Inferior parietal cortex (tissue), 1 donor: ENCODE measurements around the gene ERBB3.

Experiments
- DNase-seq: peaks from one replicate; pipeline ENCODE4 v3.0.0-alpha.2; 2016; ENCODE audit errors: extremely low spot score

ERBB3 gene

GRCh38 chr12:56078931-56079722, 838 bp upstream of the ERBB3 start:
- peak; percentile 66 for DNase-seq

DNA sequence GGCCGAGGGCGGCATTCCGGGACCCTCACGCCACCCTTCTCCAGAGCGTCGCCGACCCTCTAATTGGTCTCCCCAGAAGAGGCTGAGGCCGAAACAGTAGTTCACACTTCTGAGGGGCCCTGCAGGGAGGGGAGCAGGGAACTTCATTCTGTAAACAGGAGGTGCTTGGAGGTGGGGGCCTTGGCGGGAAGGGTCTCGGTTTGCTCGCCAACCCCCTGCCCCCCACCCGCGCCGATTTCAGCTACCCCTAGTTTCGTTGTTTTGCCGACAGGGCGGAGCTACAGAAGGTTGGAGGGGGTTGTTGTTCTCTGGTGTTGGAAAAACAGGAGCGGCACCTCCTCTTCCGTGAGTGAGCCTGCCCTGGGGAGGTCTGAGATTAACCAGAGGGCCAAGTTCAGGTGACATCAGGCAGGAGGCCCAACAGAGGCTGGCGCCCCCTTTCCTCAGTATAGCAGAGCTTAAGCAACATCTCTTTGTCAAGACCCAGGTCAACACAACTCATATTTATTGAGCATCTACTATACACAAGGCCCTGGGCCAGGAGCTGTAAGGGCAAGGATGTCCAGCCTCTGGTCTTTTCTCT, 682 bp downstream of the ERBB3 start:
- no peak for DNase-seq

DNA sequence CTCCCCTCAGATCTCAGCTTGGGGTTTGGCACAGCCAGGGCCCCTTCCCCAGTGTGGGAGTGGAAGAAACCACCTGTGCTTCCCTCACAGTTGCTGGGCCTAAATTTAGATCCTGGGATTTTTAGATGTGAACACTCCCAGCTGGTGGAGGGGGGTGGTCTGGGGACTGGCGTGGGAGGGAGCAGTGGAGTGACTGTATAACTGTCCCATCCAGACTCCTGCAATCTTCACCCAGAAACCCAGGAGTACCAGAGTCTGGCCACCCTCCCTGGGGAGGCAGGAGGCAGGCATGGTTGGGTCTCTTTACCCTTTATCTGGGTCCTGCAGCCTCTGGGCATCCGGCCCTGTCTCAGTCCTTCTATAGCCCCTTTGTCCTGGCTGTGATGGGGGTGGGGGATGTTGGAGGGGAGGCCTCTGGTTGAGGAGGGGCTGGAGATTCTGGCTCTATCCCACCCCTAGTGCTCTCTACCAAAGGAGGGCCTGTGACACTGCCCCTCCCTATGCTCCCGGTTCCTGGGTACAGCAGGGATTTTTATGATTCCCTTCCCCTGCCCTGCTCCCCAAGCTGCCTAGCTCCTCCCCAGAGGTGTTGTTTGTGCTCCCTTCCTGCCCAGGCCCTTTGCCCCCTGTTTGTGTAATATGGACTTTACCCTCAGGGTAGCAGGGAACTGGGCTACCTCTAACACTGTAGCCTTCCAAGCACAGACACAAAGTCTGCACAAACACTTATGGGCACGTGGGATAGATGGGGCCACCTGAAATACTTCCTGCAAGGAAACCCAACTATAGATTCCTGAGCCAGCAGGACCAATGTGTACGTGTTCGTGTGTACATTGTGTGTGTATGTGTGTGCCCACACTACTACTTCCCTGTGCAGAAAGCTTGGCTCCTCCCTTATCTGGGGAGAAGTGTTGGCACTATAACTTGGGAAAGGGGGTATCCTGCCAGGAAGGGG, 1.7 kb downstream of the ERBB3 start:
- DNase-seq: peak; percentile 36

DNA sequence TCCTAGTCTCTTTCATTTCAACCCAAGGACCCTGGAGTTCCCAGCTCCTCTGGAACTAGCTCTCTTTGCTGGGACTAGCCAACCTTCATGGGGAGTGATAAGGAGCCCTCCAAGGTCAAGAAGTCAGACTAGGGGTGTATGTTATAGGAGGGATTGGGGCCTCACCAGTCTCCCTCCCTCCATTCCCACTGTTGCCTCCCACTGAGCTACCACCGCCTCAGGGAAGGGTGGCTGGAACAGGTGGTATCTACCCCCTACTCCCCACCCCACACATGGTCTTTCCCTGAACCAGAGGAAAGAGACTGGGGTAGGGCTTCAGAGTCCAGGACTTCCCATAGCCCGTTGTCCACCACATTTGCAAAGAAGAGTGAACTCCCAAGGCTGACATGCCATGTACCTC, 2.4 kb downstream of the ERBB3 start:
- no peak for DNase-seq

- peak; percentile 73 for DNase-seq
These were observed 3.0 kb downstream of the ERBB3 start for GRCh38 chr12:56082967-56083366.

DNA sequence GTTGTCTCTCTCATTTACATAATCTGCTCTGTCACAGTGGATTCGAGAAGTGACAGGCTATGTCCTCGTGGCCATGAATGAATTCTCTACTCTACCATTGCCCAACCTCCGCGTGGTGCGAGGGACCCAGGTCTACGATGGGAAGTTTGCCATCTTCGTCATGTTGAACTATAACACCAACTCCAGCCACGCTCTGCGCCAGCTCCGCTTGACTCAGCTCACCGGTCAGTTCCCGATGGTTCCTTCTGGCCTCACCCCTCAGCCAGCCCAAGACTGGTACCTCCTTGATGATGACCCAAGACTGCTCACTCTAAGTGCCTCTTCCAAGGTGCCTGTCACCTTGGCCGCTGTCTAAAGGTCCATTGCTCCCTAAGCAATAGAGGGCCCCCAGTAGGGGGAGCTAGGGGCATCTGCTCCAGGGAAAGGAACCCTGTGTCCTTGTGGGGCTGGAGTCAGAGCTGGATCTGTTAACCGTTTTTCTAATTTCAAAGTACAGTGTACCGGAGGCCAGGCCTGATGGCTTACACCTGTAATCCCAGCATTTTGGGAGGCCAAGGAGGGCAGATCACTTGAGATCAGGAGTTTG, 5.1 kb downstream of the ERBB3 start:
- no peak for DNase-seq

GRCh38 chr12:56086096-56086495, 6.1 kb downstream of the ERBB3 start:
- DNase-seq: no peak

DNA sequence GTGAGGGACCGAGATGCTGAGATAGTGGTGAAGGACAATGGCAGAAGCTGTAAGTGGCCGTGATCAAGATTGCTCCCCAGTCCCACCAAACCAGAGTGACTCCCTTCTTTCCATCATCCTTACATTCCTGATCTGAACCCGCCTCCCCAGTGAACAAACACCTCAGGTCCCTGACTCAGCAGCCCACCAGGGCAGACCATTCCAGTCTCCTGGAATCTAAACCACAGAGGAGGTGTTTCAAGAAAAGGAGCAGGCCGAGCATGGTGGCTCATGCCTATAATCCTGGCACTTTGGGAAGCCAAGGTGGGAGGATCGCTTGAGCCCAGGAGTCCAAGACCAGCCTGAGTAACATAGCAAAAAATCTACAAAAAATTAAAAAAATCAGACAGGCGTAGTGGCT, 6.6 kb downstream of the ERBB3 start:
- DNase-seq: no peak

- DNase-seq: no peak
These were observed 7.3 kb downstream of the ERBB3 start for GRCh38 chr12:56087220-56087619.

DNA sequence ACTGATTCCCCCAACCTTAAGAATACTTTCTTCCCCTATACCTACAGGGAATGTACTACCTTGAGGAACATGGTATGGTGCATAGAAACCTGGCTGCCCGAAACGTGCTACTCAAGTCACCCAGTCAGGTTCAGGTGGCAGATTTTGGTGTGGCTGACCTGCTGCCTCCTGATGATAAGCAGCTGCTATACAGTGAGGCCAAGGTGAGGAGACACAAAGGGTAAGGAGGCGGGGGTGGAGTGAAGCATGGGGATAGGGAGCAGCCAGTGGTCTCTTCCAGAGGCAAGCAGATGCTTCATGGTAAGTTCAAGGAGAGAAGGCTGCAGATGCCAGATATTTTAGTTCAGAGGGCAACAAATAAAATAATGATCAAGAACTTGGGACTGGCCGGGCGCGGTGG, 17.8 kb downstream of the ERBB3 start:
- DNase-seq: no peak

DNA sequence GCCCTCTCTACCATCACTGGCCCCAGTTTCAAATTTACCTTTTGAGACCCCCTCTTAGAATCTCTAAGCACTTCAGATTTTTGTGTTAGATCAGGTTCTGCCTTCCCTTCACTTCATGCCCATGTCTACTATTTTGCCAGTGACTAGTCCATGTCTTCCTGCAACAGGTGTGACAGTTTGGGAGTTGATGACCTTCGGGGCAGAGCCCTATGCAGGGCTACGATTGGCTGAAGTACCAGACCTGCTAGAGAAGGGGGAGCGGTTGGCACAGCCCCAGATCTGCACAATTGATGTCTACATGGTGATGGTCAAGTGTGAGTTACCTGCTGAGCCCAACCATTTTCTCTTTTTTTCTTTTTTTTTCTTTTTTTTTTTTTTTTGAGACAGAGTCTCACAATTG, 18.6 kb downstream of the ERBB3 start:
- DNase-seq: no peak

DNA sequence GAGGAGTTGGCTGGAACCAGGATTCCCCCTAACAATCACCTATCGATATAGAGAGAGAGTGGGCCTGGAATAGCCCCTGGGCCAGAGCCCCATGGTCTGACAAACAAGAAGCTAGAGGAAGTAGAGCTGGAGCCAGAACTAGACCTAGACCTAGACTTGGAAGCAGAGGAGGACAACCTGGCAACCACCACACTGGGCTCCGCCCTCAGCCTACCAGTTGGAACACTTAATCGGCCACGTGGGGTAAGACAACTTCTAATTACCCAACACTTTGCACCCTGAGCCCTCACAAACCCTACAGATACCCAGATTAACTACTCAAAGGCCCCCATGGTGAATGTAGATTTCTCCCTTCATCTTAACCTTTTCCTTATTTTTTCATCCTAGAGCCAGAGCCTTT, 19.8 kb downstream of the ERBB3 start:
- no peak for DNase-seq

DNA sequence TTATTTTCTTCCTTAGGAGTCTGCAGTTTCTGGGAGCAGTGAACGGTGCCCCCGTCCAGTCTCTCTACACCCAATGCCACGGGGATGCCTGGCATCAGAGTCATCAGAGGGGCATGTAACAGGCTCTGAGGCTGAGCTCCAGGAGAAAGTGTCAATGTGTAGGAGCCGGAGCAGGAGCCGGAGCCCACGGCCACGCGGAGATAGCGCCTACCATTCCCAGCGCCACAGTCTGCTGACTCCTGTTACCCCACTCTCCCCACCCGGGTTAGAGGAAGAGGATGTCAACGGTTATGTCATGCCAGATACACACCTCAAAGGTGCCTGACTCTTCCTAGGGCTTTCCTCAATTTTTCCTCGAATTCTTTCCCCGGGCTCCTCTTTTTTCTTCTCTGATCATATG, 21.1 kb downstream of the ERBB3 start:
- no peak for DNase-seq

GRCh38 chr12:56102683-56103065, 22.7 kb downstream of the ERBB3 start:
- DNase-seq: no peak

- no peak for DNase-seq
These were observed 23.2 kb downstream of the ERBB3 start for GRCh38 chr12:56103066-56103711.

- no peak for DNase-seq
These were observed 23.8 kb downstream of the ERBB3 start for GRCh38 chr12:56103823-56104108.

DNA sequence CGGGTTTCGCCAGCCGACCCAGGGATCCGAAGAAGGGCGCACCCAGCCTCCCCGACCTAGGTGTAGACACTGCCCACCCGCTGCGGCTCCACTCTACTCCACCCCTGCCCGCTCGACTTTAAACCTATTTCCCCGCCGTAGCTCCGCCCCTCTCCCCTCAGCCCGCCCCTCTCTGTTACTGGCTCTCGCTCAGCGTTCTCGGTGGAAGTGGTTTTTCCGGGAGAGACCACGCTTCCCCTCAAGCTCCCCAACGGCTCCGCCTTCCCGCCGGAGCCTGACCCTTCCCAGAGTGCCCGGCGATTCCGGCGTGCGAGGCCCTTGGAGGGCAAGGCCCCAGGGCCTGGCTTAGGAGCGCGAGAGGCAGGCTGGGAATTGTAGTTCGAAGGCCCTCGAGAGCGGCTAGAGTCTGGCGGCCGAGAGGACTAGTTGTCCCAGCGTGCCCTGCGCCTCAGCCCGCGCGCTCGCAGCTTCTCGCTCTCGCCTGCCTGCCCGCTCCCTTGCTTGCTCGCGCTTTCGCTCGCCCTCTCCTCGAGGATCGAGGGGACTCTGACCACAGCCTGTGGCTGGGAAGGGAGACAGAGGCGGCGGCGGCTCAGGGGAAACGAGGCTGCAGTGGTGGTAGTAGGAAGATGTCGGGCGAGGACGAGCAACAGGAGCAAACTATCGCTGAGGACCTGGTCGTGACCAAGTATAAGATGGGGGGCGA, 24.3 kb downstream of the ERBB3 start, which contains the start of gene PA2G4:
Gene PA2G4 (plus strand): TSS at position 451 of the 706 bp plus-strand sequence. CDS start 179 bp downstream, at position 630.
- peak; percentile 97 for DNase-seq

DNA sequence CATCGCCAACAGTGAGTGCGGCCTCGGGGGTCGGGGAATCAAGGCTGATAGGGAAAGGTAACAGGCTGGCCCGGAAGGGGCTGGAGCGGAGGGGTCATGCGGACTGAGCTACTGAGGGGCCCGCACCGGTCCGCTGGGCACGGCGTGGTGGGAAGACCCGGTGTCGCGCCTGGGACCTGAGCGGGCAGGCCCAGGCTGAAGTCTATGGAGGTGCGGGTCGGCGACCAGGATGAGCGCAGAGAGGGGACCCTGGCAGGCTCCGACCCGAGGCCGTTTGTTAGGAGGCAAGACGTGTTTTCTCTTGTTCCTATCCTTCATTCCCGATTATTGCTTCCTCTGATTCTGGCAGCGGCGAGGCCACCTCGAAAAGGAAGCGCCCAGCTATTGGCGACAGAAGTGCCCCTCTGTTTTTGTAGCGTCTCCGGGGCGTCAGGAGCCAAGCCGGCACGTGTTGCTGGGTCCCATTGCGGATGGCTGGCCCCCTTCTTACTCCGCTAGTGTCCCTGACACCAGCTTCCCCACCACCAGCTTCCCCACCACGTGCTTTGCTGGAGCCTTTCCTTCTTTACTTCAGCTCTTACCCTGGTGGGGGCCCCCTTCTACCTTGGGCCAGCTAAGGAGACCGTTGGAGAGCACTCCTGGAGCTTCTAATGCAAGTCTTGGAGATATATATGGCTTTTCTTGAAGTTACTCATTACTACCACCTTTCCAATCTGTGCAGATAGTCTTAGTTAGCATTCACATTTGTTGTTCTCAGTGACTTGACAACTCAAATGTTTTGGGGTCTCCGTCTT, 25.0 kb downstream of the ERBB3 start:
- DNase-seq: no peak

GRCh38 chr12:56105609-56105902, 25.6 kb downstream of the ERBB3 start:
- no peak for DNase-seq

- no peak for DNase-seq
These were observed 27.3 kb downstream of the ERBB3 start for GRCh38 chr12:56107242-56107641.
